Measurements from ENCODE around the gene RBM19. TPM values are rescaled to one million over a fixed set of nuclear protein-coding genes. Genes with fewer than 3 reads are reported as not detected.

The RBM19 gene
- total and polyA plus RNA-seq, 2 of the 4 experiments (the other 2 are of a cell fraction) = 18.7 to 19.2 TPM

DNA sequence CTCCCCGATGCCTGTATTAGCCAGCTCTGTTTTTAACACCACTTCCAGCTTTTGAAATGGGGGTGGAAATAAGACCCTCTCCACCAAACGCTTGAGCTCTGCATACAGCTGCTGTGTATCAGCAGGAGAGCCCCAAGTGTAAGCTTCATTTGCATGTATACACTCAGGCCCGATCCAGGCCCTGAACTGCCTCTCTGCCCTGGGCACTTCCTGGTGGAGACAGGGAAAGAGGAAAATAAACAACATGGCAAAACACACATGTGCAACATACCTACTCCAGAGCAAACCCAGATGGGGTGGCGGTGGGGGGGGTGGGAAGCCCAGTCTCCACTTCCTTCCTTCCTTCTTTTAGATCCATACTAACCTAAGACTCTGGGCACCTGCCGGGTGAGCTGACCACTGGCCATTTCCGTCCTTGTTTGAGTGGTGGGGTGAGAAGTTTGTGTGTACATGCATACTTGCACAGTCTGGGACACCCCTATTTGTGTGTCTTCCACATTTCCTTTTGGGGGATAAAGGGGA, 55.3 kb downstream of the RBM19 start:
- no peak overlapping the region for H4K91ac ChIP-seq (ENCODE audit: insufficient read depth, low read depth, low read length)
- no peaks in the 10 kb centered on the region for H3K9me3 ChIP-seq (ENCODE audit: control insufficient read depth, insufficient read depth, low read length)
- H3K27ac ChIP-seq (ENCODE audit: insufficient read depth, low read length) = no peak overlapping the region
- no CpG with 5 or more reads among the region's 6 CpGs for WGBS, 2 experiments (ENCODE audit: extremely low coverage in 2 of 2, insufficient read length in 1 of 2)
- no peaks in the 10 kb centered on the region for H3K4me1 ChIP-seq (ENCODE audit: control insufficient read depth, insufficient read depth, low read length)
- no peak overlapping the region for H2BK120ac ChIP-seq (ENCODE audit: low read depth, low read length)
- H3K18ac ChIP-seq (ENCODE audit: low read depth, low read length) = no peak overlapping the region
- POLR2A ChIA-PET (ENCODE audit: unreplicated experiment) = no interaction called here
- no peak overlapping the region for H4K5ac ChIP-seq (ENCODE audit: low read depth, low read length)
- no peaks in the 10 kb centered on the region for H3K27me3 ChIP-seq (ENCODE audit: control insufficient read depth, insufficient read depth, low read length)
- H3K23ac ChIP-seq (ENCODE audit: low read depth, low read length) = no peak overlapping the region
- 0 out of 2 replicates have a peak, but pooled peaks cover 3% of the 10 kb centered on the region for H3K9me1 ChIP-seq (ENCODE audit: insufficient read depth, low read length)
- DNase-seq (no peak), ATAC-seq (ENCODE audit: low read depth) (no peak)
- dilution Hi-C loops (cut with HindIII; ENCODE audit: low sequenced_read_pairs, unreplicated experiment) (no loop called here), in situ Hi-C loops (cut with MboI; ENCODE audit: low sequenced_read_pairs) (loop anchor here (5.0 to 10.0 kb wide), 2 partner anchors 449 to 596 kb away; no protein-coding TSS in a partner anchor), intact Hi-C loops (cut with micrococcal nuclease) (loop anchor here (5.0 kb wide), 1 partner anchor 714 kb away; no protein-coding TSS in a partner anchor)
- no peak overlapping the region for H3K14ac ChIP-seq (replicated peaks; ENCODE audit: low read depth, low read length)
- H2AK9ac ChIP-seq (replicated peaks; ENCODE audit: low read depth, low read length, poor library complexity) = no peak overlapping the region
- H2BK5ac ChIP-seq (ENCODE audit: low read depth, low read length, poor library complexity, severe bottlenecking) = no peak overlapping the region
- no peak overlapping the region for H3K56ac ChIP-seq (ENCODE audit: extremely low read depth, insufficient read depth, low read length)
- H2AK5ac ChIP-seq (ENCODE audit: low read depth, low read length) = no peak overlapping the region
- CTCF ChIA-PET = no interaction called here
- peaks cover 18% of the 10 kb centered on the region; the same call in 1 of the 2 replicates for H3K36me3 ChIP-seq (ENCODE audit: control insufficient read depth, insufficient read depth, low read length)
- H2AFZ ChIP-seq (replicated peaks; ENCODE audit: low read length, poor library complexity) = no peak overlapping the region
- no peak overlapping the region for H3K9ac ChIP-seq (ENCODE audit: low read depth, low read length)
- no peak overlapping the region for H4K8ac ChIP-seq (ENCODE audit: low read depth in 2 of 2, low read length in 2 of 2)
- no TSS peak for BruUV-seq (replicated peaks)
- no peaks in the 10 kb centered on the region for H3K79me1 ChIP-seq (ENCODE audit: low read depth in 1 of 2, low read length in 2 of 2)
- H2BK15ac ChIP-seq (ENCODE audit: low read depth, low read length) = no peak overlapping the region
- no peak overlapping the region for H3K4ac ChIP-seq (ENCODE audit: low read depth, low read length)
- no peak overlapping the region for H3K4me3 ChIP-seq (ENCODE audit: insufficient read depth, low read depth, low read length)
- no peak overlapping the region for H3K4me2 ChIP-seq (ENCODE audit: low read depth, low read length)
- H4K20me1 ChIP-seq (ENCODE audit: insufficient read depth, low read length) = no peaks in the 10 kb centered on the region; the same call in 1 of the 2 replicates
- no peak for TF ChIP-seq POLR2A (IDR thresholded peaks at IDR 0.05; ENCODE audit: low read depth, low read length)
- no peak for TF ChIP-seq MAFK (IDR thresholded peaks at IDR 0.05; ENCODE audit: low read depth, low read length)
- TF ChIP-seq, protein P1, sequence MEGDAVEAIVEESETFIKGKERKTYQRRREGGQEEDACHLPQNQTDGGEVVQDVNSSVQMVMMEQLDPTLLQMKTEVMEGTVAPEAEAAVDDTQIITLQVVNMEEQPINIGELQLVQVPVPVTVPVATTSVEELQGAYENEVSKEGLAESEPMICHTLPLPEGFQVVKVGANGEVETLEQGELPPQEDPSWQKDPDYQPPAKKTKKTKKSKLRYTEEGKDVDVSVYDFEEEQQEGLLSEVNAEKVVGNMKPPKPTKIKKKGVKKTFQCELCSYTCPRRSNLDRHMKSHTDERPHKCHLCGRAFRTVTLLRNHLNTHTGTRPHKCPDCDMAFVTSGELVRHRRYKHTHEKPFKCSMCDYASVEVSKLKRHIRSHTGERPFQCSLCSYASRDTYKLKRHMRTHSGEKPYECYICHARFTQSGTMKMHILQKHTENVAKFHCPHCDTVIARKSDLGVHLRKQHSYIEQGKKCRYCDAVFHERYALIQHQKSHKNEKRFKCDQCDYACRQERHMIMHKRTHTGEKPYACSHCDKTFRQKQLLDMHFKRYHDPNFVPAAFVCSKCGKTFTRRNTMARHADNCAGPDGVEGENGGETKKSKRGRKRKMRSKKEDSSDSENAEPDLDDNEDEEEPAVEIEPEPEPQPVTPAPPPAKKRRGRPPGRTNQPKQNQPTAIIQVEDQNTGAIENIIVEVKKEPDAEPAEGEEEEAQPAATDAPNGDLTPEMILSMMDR (conservative IDR thresholded peaks at IDR 0.05; ENCODE audit: low read depth, low read length) = no peak
- no peak overlapping the region for H2BK20ac ChIP-seq (ENCODE audit: low read depth, low read length)
